Stimulated activated CD8-positive, alpha-beta memory T cell treated with anti-CD3 and anti-CD28 coated beads, Interleukin-15, amount 100 ng/mL, for 1 hour (primary cell): Measurements from ENCODE around the gene MAD2L2.

Experiments used
- DNase-seq: peaks from one replicate; pipeline ENCODE4 v3.0.0-alpha.2; 2020; ENCODE audit warnings: low read depth

The MAD2L2 gene

GRCh38 chr1:11704691-11705475, 23.9 kb upstream of the MAD2L2 start:
- DNase-seq: no peak

- DNase-seq: no peak
Measured at GRCh38 chr1:11704194-11704529, 23.2 kb upstream of the MAD2L2 start.

GRCh38 chr1:11703357-11704193, 22.6 kb upstream of the MAD2L2 start:
- no peak for DNase-seq

- DNase-seq: no peak
Measured at GRCh38 chr1:11701981-11702803, 21.2 kb upstream of the MAD2L2 start.

- no peak for DNase-seq
Measured at GRCh38 chr1:11701551-11701961, 20.6 kb upstream of the MAD2L2 start.

GRCh38 chr1:11700601-11701467, 19.9 kb upstream of the MAD2L2 start:
- DNase-seq: no peak

- no peak for DNase-seq
Measured at GRCh38 chr1:11697893-11698210, 16.9 kb upstream of the MAD2L2 start.

- no peak for DNase-seq
Measured at GRCh38 chr1:11697188-11697892, 16.4 kb upstream of the MAD2L2 start.

GRCh38 chr1:11695861-11696260, 14.9 kb upstream of the MAD2L2 start:
- DNase-seq: no peak

GRCh38 chr1:11693917-11694316, 13.0 kb upstream of the MAD2L2 start:
- no peak for DNase-seq

GRCh38 chr1:11693024-11693590, 12.2 kb upstream of the MAD2L2 start:
- DNase-seq: peak; percentile 14

GRCh38 chr1:11691928-11692711, 11.2 kb upstream of the MAD2L2 start:
- DNase-seq: no peak

- DNase-seq: no peak
Measured at GRCh38 chr1:11691302-11691914, 10.5 kb upstream of the MAD2L2 start, which contains the start of gene DRAXIN. Gene DRAXIN (plus strand): TSS chr1:11691710. CDS start chr1:11706259, 14,549 bp downstream.

- no peak for DNase-seq
Measured at GRCh38 chr1:11690397-11691301, 9.7 kb upstream of the MAD2L2 start.

- DNase-seq: no peak
Measured at GRCh38 chr1:11688506-11688905, 7.6 kb upstream of the MAD2L2 start.

GRCh38 chr1:11685210-11685752, 4.3 kb upstream of the MAD2L2 start:
- no peak for DNase-seq

- no peak for DNase-seq
Measured at GRCh38 chr1:11684070-11684469, 3.1 kb upstream of the MAD2L2 start.

GRCh38 chr1:11682799-11683198, 1.9 kb upstream of the MAD2L2 start:
- no peak for DNase-seq
